ENCODE results near the gene TERC.
"Not testable (repeated sequence)": the region's sequence is repeated elsewhere in the genome, so short reads cannot be mapped to it uniquely, and the experiment has no call there.

Gene TERC

DNA sequence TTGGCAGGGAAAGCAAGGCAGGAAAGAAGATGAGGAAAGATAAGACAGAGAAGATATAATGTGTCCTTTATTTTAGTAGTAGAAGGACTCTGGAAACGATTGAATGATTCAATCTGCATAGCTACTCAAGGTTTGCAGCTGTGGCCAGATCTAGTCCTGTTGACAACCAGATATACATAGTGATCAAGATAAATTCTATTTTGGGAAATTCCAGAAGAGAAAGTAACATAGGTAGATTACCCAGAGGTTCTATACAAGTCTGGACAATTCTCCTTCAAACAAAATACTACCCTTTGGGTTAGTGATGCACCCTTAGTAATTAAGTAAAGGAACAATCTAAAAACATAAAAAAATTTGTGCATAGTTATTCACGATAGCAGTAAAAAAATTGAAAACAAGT, 9.4 kb downstream of the TERC start:
- Mint-ChIP-seq H3K36me3 (no peaks in the 10 kb centered on the region), H3K27ac (no peak overlapping the region), H3K27me3 (peaks cover 13% of the 10 kb centered on the region), H3K9me3 (no peaks in the 10 kb centered on the region), H3K4me1 (peaks cover 4% of the 10 kb centered on the region), H3K4me3 (no peak overlapping the region)
- DNase-seq (ENCODE audit: low spot score in 2 of 2) = no peak
- ATAC-seq (ENCODE audit: low read depth) = no peak

DNA sequence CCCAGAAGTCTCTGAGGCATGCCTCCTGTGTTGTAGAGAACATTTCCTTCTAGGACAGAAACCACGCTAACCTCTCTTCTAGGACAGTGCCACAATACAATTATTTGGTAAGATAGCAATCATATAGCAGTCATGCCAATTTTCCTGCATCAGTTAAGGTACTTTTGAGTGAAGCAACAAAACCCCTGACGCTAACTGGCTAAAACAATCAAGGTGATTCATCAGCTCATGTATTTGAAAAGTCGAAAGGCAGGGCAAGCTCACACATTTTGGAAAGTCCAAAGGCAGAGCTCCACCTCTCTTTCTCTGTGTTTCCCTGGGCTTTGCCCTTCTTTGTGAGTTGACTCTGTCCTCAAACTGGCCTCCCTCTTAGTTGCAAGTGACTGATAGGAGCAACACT, 10.1 kb downstream of the TERC start:
- DNase-seq (ENCODE audit: low spot score in 2 of 2) (no peak), ATAC-seq (ENCODE audit: low read depth) (no peak)
- Mint-ChIP-seq H3K9me3 (no peaks in the 10 kb centered on the region), H3K27me3 (peaks cover 15% of the 10 kb centered on the region), H3K36me3 (no peaks in the 10 kb centered on the region), H3K4me3 (no peak overlapping the region), H3K27ac (no peak overlapping the region), H3K4me1 (peaks cover 4% of the 10 kb centered on the region)

DNA sequence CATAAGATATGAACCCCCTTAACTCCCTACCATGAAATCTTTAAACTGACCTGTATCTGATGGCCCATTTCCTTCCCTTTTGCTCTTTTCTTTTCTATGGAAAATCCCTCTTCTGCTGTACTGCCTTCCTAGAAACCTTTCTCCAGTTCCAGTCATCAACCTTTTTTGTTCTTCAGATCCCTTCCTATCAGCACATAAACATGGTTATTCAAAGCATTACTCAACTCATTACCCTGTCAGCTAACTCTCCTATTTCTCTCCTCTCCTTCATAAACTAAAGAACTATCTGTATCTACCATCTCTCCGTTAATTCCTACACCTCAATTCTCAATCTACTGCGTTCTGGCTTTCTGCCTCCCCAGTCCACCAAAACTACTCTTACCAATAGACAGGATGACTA, 13.0 kb downstream of the TERC start:
- H3K27ac Mint-ChIP-seq = no peak overlapping the region
- peaks cover 27% of the 10 kb centered on the region for H3K27me3 Mint-ChIP-seq
- DNase-seq (ENCODE audit: low spot score in 2 of 2) (no peak), ATAC-seq (ENCODE audit: low read depth) (no peak)
- H3K4me1 Mint-ChIP-seq = peaks cover 2% of the 10 kb centered on the region
- no peaks in the 10 kb centered on the region for H3K36me3 Mint-ChIP-seq
- no peaks in the 10 kb centered on the region for H3K9me3 Mint-ChIP-seq
- H3K4me3 Mint-ChIP-seq = no peak overlapping the region

DNA sequence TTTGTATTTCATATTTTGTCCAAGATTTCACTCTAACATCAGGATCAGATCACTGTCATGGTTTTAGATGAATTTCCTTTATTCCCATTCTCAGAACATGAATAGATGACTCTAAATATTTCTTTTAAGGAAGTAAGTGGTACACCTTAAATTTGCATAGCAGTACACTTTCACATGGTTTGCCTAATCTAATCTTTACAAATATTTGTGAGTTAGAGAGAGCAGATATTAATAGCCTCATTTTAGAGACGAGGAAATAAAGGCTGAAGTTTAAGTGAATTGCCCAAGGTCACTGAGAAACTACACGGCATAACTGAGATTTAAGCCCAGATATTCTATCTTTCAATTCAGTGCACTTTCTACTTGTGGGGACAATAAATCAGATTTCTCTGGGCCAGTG, 14.2 kb downstream of the TERC start:
- H3K9me3 Mint-ChIP-seq = no peaks in the 10 kb centered on the region
- ATAC-seq (ENCODE audit: low read depth) (peak; percentile 32), DNase-seq (ENCODE audit: low spot score in 2 of 2) (no peak)
- H3K27me3 Mint-ChIP-seq = peaks cover 26% of the 10 kb centered on the region
- peaks cover 2% of the 10 kb centered on the region for H3K4me1 Mint-ChIP-seq
- no peak overlapping the region for H3K27ac Mint-ChIP-seq
- H3K4me3 Mint-ChIP-seq = no peak overlapping the region
- H3K36me3 Mint-ChIP-seq = no peaks in the 10 kb centered on the region

DNA sequence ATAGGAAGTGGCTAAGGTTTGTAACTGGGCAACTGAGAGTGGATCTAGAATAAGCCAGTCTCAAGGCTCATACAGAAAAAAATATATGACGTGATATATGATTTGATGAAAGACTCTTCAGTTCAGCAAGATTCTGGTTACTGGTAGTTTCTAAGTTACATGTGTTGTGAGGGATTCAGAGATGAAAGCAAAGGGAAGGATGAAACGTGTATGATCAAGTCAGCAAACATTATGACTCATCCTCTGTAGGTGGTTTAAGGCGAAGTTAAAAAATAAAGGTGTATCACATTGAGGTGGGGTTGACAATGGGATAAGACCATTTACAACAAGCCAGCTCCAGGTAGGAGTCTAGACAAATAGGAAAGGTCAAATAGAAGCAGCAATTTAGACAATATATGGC, 16.2 kb downstream of the TERC start:
- Mint-ChIP-seq H3K9me3 (no peaks in the 10 kb centered on the region), H3K4me3 (no peak overlapping the region), H3K27ac (no peak overlapping the region), H3K4me1 (peaks cover 2% of the 10 kb centered on the region), H3K27me3 (peaks cover 21% of the 10 kb centered on the region), H3K36me3 (no peaks in the 10 kb centered on the region)
- no peak for DNase-seq (ENCODE audit: low spot score in 2 of 2)
- ATAC-seq (ENCODE audit: low read depth) = no peak

DNA sequence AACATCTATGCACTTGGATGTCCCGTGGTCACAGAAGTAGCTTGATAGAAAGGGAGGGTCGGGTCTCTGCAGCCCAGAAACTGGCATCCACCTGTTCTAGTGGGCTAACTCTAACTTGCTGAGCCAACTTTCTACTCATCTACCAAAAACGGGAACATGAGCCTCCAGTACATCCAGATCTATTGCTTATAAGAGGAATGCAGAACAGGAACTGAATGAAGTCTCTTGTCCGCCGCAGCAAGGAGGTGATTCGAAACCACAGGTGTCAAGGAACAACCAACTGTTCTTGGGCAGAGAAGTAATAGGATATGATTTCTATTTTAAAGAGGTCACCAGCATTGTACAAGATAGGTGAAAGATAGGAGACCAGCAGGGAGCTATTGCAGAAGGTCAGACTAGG, 17.9 kb downstream of the TERC start:
- DNase-seq (ENCODE audit: low spot score in 2 of 2) (no peak), ATAC-seq (ENCODE audit: low read depth) (no peak)
- Mint-ChIP-seq H3K27ac (no peak overlapping the region), H3K4me1 (peaks cover 2% of the 10 kb centered on the region), H3K4me3 (no peak overlapping the region), H3K27me3 (peaks cover 19% of the 10 kb centered on the region), H3K36me3 (no peaks in the 10 kb centered on the region), H3K9me3 (no peaks in the 10 kb centered on the region)

DNA sequence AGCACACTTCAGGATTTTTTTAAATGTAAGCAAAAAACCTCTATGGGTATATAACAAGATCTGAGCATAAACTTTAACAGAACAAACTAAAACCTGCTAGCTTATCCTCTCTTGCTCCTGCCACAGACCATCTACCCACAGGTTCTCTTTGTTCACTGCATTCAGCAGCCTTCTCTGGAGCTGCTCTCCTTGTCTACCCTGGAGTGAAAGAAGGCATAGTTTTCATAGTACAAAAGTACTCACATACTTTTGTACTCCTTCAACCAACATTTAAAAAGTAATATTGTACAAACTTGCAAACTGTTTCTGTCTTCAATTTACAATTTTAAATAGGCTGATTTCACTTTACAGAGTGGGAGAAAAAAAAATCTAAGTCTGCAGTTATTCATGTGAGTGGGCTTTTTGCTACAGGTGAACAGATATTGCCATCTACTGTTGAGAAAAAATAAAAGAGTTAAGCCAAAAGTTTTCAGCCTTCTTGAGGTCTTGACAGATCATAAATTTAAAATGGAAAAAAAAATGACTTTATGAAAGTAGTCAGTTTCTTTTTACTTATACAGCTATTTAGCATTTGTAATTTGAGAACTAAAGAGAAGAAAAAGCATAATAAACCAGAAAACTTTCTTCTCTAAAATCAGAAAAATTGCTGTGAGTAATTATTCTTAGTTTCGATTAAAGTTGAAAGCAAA, 20.4 kb downstream of the TERC start:
- DNase-seq (ENCODE audit: low spot score in 2 of 2) = no peak
- H3K4me1 Mint-ChIP-seq = peaks cover 2% of the 10 kb centered on the region
- H3K27me3 Mint-ChIP-seq = peaks cover 18% of the 10 kb centered on the region
- no peak for ATAC-seq (ENCODE audit: low read depth)
- no peak overlapping the region for H3K4me3 Mint-ChIP-seq
- no peak overlapping the region for H3K27ac Mint-ChIP-seq
- H3K9me3 Mint-ChIP-seq = no peaks in the 10 kb centered on the region
- H3K36me3 Mint-ChIP-seq = no peaks in the 10 kb centered on the region

DNA sequence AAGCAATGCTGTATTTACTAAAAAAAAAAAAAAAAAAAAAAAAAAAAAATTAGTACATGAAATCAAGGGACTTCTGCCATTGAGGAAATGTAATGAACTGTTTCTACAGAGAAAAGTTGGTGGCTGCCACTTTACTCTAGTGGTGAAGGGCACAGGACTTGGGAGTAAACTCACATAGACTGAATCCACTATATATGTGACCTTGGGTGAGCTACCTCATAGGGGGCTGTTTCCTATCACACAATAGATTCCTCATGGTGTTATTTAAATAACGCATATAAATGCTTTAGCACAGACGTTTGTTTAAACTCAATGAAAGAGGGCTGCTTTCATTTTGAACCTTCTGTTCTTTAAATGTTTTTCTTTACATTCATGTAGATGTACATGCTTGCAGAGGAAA, 25.8 kb downstream of the TERC start:
- Mint-ChIP-seq H3K27me3 (peaks cover 5% of the 10 kb centered on the region), H3K4me3 (no peak overlapping the region), H3K36me3 (peaks cover 3% of the 10 kb centered on the region), H3K4me1 (no peaks in the 10 kb centered on the region), H3K9me3 (peaks cover 11% of the 10 kb centered on the region), H3K27ac (no peak overlapping the region)
- no peak for DNase-seq (ENCODE audit: low spot score in 2 of 2)
- ATAC-seq (ENCODE audit: low read depth) = no peak

DNA sequence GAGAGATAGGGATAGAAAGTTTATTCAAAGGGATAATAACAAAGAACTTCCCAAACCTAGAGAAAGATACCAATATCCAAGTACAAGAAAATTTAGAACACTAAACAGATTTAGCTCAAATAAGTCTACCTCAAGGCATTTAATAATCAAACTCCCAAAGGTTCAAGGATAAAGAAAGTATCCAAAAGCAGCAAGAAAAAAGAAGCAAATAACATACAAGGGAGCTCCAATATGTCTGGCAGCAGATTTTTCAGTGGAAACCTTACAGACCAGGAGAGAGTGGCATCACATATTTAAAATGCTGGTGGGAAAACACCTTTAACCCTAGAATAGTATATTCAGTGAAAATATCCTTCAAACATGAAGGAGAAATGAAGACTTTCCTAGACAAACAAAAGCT, 33.0 kb downstream of the TERC start:
- H3K27ac Mint-ChIP-seq; DNase-seq (ENCODE audit: low spot score in 2 of 2); H3K4me1 Mint-ChIP-seq; H3K4me3 Mint-ChIP-seq; ATAC-seq (ENCODE audit: low read depth); H3K36me3 Mint-ChIP-seq: not testable (repeated sequence)
- peaks cover 24% of the 10 kb centered on the region for H3K9me3 Mint-ChIP-seq
- H3K27me3 Mint-ChIP-seq = peaks cover 22% of the 10 kb centered on the region

DNA sequence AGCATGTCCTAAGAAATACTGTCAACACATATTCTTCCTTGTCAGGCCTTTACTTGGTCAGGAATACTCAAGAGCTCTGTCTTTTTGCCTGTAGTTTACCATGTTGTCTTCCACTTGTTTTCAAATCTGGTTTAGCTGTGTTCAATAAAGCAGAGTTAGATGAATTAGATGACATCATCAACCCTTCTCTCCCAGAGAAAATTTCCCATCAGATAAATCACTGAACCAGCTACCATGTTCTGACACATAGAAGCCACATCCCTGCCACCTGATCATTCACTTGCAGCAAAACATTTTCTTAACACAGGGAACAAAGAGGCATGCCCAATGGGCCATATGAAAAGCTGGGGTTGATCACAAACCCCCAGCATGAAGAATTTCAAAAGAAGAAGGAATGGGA, 42.1 kb downstream of the TERC start:
- peaks cover 5% of the 10 kb centered on the region for H3K9me3 Mint-ChIP-seq
- no peak overlapping the region for H3K4me3 Mint-ChIP-seq
- DNase-seq (ENCODE audit: low spot score in 2 of 2) (no peak), ATAC-seq (ENCODE audit: low read depth) (no peak)
- H3K27ac Mint-ChIP-seq = no peak overlapping the region
- H3K36me3 Mint-ChIP-seq = no peaks in the 10 kb centered on the region
- H3K27me3 Mint-ChIP-seq = peaks cover 16% of the 10 kb centered on the region
- no peaks in the 10 kb centered on the region for H3K4me1 Mint-ChIP-seq

DNA sequence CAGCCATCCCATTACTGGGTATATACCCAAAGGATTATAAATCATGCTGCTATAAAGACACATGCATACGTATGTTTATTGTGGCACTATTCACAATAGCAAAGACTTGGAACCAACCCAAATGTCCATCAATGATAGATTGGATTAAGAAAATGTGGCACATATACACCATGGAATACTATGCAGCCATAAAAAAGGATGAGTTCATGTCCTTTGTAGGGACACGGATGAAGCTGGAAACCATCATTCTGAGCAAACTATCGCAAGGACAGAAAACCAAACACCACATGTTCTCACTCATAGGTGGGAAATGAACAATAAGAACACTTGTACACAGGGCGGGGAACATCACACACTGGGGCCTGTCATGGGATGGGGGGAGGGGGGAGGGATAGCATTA, 46.4 kb downstream of the TERC start:
- H3K27ac Mint-ChIP-seq; H3K9me3 Mint-ChIP-seq; ATAC-seq (ENCODE audit: low read depth); H3K4me3 Mint-ChIP-seq; H3K4me1 Mint-ChIP-seq; DNase-seq (ENCODE audit: low spot score in 2 of 2); H3K36me3 Mint-ChIP-seq: not testable (repeated sequence)
- H3K27me3 Mint-ChIP-seq = peaks cover 19% of the 10 kb centered on the region
